ENCODE data around the gene GTF3C5. TPM values are rescaled to one million over a fixed set of nuclear protein-coding genes. Genes with fewer than 3 reads are reported as not detected.

Gene GTF3C5
- total and polyA plus RNA-seq, 9 of the 15 experiments (the other 6 are each of a cell fraction or from before 2014, with no cell fraction given): 3.8 to 118 (median 83.7) TPM

- TF ChIP-seq, protein P1, sequence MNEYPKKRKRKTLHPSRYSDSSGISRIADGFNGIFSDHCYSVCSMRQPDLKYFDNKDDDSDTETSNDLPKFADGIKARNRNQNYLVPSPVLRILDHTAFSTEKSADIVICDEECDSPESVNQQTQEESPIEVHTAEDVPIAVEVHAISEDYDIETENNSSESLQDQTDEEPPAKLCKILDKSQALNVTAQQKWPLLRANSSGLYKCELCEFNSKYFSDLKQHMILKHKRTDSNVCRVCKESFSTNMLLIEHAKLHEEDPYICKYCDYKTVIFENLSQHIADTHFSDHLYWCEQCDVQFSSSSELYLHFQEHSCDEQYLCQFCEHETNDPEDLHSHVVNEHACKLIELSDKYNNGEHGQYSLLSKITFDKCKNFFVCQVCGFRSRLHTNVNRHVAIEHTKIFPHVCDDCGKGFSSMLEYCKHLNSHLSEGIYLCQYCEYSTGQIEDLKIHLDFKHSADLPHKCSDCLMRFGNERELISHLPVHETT (CRISPR knock-in tag; conservative IDR thresholded peaks at IDR 0.05 in 1 of 2, IDR thresholded peaks at IDR 0.05 in 1 of 2): no peak
- TF ChIP-seq ETS2 (tag; IDR thresholded peaks at IDR 0.05; ENCODE audit: borderline replicate concordance, poor library complexity, severe bottlenecking) (no peak), SUPT5H (IDR thresholded peaks at IDR 0.05) (peak; percentile 84), STAT5B (CRISPR knock-in tag; IDR thresholded peaks at IDR 0.05) (no peak), MXI1 (IDR thresholded peaks at IDR 0.05; ENCODE audit: low read depth, low read length) (peak; percentile 28; the same call in 1 of the 2 replicates), TAF9B (IDR thresholded peaks at IDR 0.05; ENCODE audit: partially characterized antibody) (peak; percentile 99), ATF7 (IDR thresholded peaks at IDR 0.05) (peak; percentile 89), HSF4 (CRISPR knock-in tag; IDR thresholded peaks at IDR 0.05; ENCODE audit: borderline replicate concordance) (0 out of 2 replicates have a peak, but pooled peaks have one; percentile 17), SMARCE1 (IDR thresholded peaks at IDR 0.05) (0 out of 2 replicates have a peak, but pooled peaks have one; percentile 16), ZNF212 (CRISPR knock-in tag; IDR thresholded peaks at IDR 0.05) (0 out of 2 replicates have a peak, but pooled peaks have one; percentile 19), SIRT6 (IDR thresholded peaks at IDR 0.05; ENCODE audit: low read depth, low read length) (no peak), CEBPZ (IDR thresholded peaks at IDR 0.05; ENCODE audit: borderline replicate concordance, low read depth, low read length) (peak; percentile 93), ZNF12 (CRISPR knock-in tag; IDR thresholded peaks at IDR 0.05) (0 out of 2 replicates have a peak, but pooled peaks have one; percentile 59), SRSF9 (IDR thresholded peaks at IDR 0.05; ENCODE audit: borderline replicate concordance, low read depth, low read length) (no peak), ZNF263 (CRISPR knock-in tag; IDR thresholded peaks at IDR 0.05; ENCODE audit: borderline replicate concordance) (peak; percentile 68), SAP30 (IDR thresholded peaks at IDR 0.05; ENCODE audit: borderline replicate concordance, insufficient read depth, low read depth, low read length, poor library complexity, severe bottlenecking) (peak; percentile 26), ZBTB17 (CRISPR knock-in tag; IDR thresholded peaks at IDR 0.05) (peak; percentile 75), KLF10 (CRISPR knock-in tag; IDR thresholded peaks at IDR 0.05) (no peak)
- TF ChIP-seq, protein P2, sequence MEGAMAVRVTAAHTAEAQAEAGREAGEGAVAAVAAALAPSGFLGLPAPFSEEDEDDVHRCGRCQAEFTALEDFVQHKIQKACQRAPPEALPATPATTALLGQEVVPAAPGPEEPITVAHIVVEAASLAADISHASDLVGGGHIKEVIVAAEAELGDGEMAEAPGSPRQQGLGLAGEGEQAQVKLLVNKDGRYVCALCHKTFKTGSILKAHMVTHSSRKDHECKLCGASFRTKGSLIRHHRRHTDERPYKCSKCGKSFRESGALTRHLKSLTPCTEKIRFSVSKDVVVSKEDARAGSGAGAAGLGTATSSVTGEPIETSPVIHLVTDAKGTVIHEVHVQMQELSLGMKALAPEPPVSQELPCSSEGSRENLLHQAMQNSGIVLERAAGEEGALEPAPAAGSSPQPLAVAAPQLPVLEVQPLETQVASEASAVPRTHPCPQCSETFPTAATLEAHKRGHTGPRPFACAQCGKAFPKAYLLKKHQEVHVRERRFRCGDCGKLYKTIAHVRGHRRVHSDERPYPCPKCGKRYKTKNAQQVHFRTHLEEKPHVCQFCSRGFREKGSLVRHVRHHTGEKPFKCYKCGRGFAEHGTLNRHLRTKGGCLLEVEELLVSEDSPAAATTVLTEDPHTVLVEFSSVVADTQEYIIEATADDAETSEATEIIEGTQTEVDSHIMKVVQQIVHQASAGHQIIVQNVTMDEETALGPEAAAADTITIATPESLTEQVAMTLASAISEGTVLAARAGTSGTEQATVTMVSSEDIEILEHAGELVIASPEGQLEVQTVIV (CRISPR knock-in tag; IDR thresholded peaks at IDR 0.05; ENCODE audit: borderline replicate concordance): no peak
Measured at GRCh38 chr9:133030317-133031129, at the start of gene GTF3C5 (continued).
